Neural cell (in vitro differentiated cells): ENCODE results near the gene OR2T8. TPM values are rescaled to one million over a fixed set of nuclear protein-coding genes. Genes with fewer than 3 reads are reported as not detected.

Experiments
- H2AFZ ChIP-seq: fragments of 200-600, 300-800 bp; sonication (generic), shearing (Covaris generic); 2 replicates; pipeline ENCODE4 v1.6.0; 2014; ENCODE audit warnings: low read depth, mild to moderate bottlenecking, antibody characterized with exemption, low read length, moderate library complexity
- H3F3A ChIP-seq: fragments of 200-600 bp; shearing (Covaris generic); 2 replicates; pipeline ENCODE4 v1.6.1; 2016; ENCODE audit warnings: mild to moderate bottlenecking, moderate library complexity, mixed read lengths, antibody characterized with exemption, low read length; ENCODE audit not compliant: insufficient read depth, poor library complexity, severe bottlenecking
- H3K27ac ChIP-seq: fragments of 200-600, 300-800 bp; sonication (generic), shearing (Covaris generic); 2 replicates; pipeline ENCODE4 v1.5.1; 2014; ENCODE audit warnings: mild to moderate bottlenecking, low read length, moderate library complexity
- H3K27me3 ChIP-seq: fragments of 300-800, 200-600 bp; sonication (generic), shearing (Covaris generic); 2 replicates; pipeline ENCODE4 v1.6.0; 2014; ENCODE audit warnings: mild to moderate bottlenecking, low read depth, low read length, moderate library complexity; ENCODE audit not compliant: insufficient read depth
- H3K36me3 ChIP-seq: fragments of 300-800, 200-600 bp; sonication (generic), shearing (Covaris generic); 2 replicates; pipeline ENCODE4 v1.5.1; 2014; ENCODE audit warnings: mild to moderate bottlenecking, antibody characterized with exemption, low read length, moderate library complexity; ENCODE audit not compliant: insufficient read depth
- H3K4me2 ChIP-seq: fragments of 300-800, 200-600 bp; sonication (generic), shearing (Covaris generic); 2 replicates; pipeline ENCODE4 v1.6.0; 2014; ENCODE audit warnings: mild to moderate bottlenecking, low read length
- H3K4me3 ChIP-seq: fragments of 300-800, 200-600 bp; sonication (generic), shearing (Covaris generic); 2 replicates; pipeline ENCODE4 v1.5.1; 2014; ENCODE audit warnings: mild to moderate bottlenecking, low read length, moderate library complexity
- H3K79me2 ChIP-seq: fragments of 200-600 bp; shearing (Covaris generic); replicated peaks from 2 replicates; pipeline ENCODE4 v1.6.0; 2014; ENCODE audit warnings: mild to moderate bottlenecking, low read length, moderate library complexity; ENCODE audit not compliant: insufficient read depth
- H3K9ac ChIP-seq: fragments of 300-800, 200-600 bp; sonication (generic), shearing (Covaris generic); 2 replicates; pipeline ENCODE4 v1.6.1; 2016; ENCODE audit warnings: mild to moderate bottlenecking, low read length, mixed read lengths
- H3K9me2 ChIP-seq: fragments of 200-600 bp; shearing (Covaris generic); 2 replicates; pipeline ENCODE4 v1.6.1; 2016; ENCODE audit warnings: mild to moderate bottlenecking, low read length, mixed read lengths; ENCODE audit not compliant: insufficient read depth
- H3K9me3 ChIP-seq: fragments of 200-600, 300-800 bp; sonication (generic), shearing (Covaris generic); 2 replicates; pipeline ENCODE4 v1.6.1; 2016; ENCODE audit warnings: mild to moderate bottlenecking, mixed run types, low read length, moderate library complexity, mixed read lengths
- H4K20me1 ChIP-seq: fragments of 200-600 bp; shearing (Covaris generic); 2 replicates; pipeline ENCODE4 v1.6.1; 2016; ENCODE audit warnings: mild to moderate bottlenecking, mixed run types; ENCODE audit not compliant: insufficient read depth
- CTCF ChIP-seq: fragments of 450-650 bp; IDR thresholded peaks from 2 replicates; pipeline ENCODE4 v1.5.1; 2014; ENCODE audit warnings: antibody characterized with exemption, mild to moderate bottlenecking, moderate library complexity; ENCODE audit not compliant: poor library complexity, severe bottlenecking
- EP300 ChIP-seq: fragments of 450-650 bp; conservative IDR thresholded peaks from 2 replicates; pipeline ENCODE4 v1.6.1; 2014; ENCODE audit warnings: antibody characterized with exemption, mild to moderate bottlenecking, moderate library complexity; ENCODE audit not compliant: poor library complexity, severe bottlenecking
- EZH2 ChIP-seq: fragments of 200-600, 300-800 bp; shearing (Covaris generic), sonication (generic); IDR thresholded peaks from 2 replicates; pipeline ENCODE4 v1.6.1; 2014; ENCODE audit warnings: antibody characterized with exemption, low read length, borderline replicate concordance, mild to moderate bottlenecking; ENCODE audit not compliant: insufficient read depth, poor library complexity, severe bottlenecking
- MXI1 ChIP-seq: fragments of 450-650 bp; conservative IDR thresholded peaks from 2 replicates; pipeline ENCODE4 v1.6.1; 2014; ENCODE audit warnings: antibody characterized with exemption, mild to moderate bottlenecking; ENCODE audit not compliant: poor library complexity, severe bottlenecking
- POLR2AphosphoS5 ChIP-seq: IDR thresholded peaks from 2 replicates; pipeline ENCODE4 v1.6.1; 2012
- RAD21 ChIP-seq: fragments of 450-650 bp; conservative IDR thresholded peaks from 2 replicates; pipeline ENCODE4 v1.6.1; 2014; ENCODE audit warnings: antibody characterized with exemption, mild to moderate bottlenecking, moderate library complexity
- REST ChIP-seq: IDR thresholded peaks from 2 replicates; pipeline ENCODE4 v1.6.1; 2012; ENCODE audit warnings: borderline replicate concordance
- SMC3 ChIP-seq: fragments of 450-650 bp; conservative IDR thresholded peaks from 2 replicates; pipeline ENCODE4 v1.6.1; 2014; ENCODE audit warnings: antibody characterized with exemption, mild to moderate bottlenecking, moderate library complexity; ENCODE audit not compliant: poor library complexity
- TAF1 ChIP-seq: IDR thresholded peaks from 2 replicates; pipeline ENCODE4 v1.6.1; 2012; ENCODE audit warnings: low read depth
- polyA plus RNA-seq: library from polyadenylated mRNA; depleted of rRNA; stranded (reverse); fragments of >200 nt; gene quantifications from 2 replicates; pipeline ENCODE4 v1.2.3, GENCODE V29; 2014

Gene OR2T8
- polyA plus RNA-seq, 1 donor from 2014 or later = not detected

GRCh38 chr1:247953408-247953807 is 33.4 kb downstream of the OR2T8 start:
- no peak overlapping the region for H3K9ac ChIP-seq
- TF ChIP-seq CTCF (no peak), RAD21 (no peak), EZH2 (no peak)
- H3K4me2 ChIP-seq = no peak overlapping the region
- H3K79me2 ChIP-seq = no peaks in the 10 kb centered on the region
- H3K4me3 ChIP-seq = no peak overlapping the region
- no peaks in the 10 kb centered on the region for H4K20me1 ChIP-seq
- no peaks in the 10 kb centered on the region for H3K27me3 ChIP-seq
- H3K9me2 ChIP-seq = no peaks in the 10 kb centered on the region
- no peak overlapping the region for H3K27ac ChIP-seq
- no peak overlapping the region for H2AFZ ChIP-seq
- no peaks in the 10 kb centered on the region for H3K36me3 ChIP-seq
- no peaks in the 10 kb centered on the region for H3K9me3 ChIP-seq
- no peaks in the 10 kb centered on the region for H3F3A ChIP-seq

- no peak for TF ChIP-seq MXI1
- TF ChIP-seq REST = no peak
- no peak for TF ChIP-seq EZH2
- no peak for TF ChIP-seq RAD21
- no peak for TF ChIP-seq POLR2AphosphoS5
- no peak for TF ChIP-seq CTCF
- TF ChIP-seq EP300 = no peak
- TF ChIP-seq TAF1 = no peak
- TF ChIP-seq SMC3 = no peak
- no peaks in the 10 kb centered on the region for H3K9me3 ChIP-seq
- no peaks in the 10 kb centered on the region for H3K27me3 ChIP-seq
- no peak overlapping the region for H3K9ac ChIP-seq
- H3K4me2 ChIP-seq = no peak overlapping the region
- H4K20me1 ChIP-seq = no peaks in the 10 kb centered on the region
- no peaks in the 10 kb centered on the region for H3K36me3 ChIP-seq
- H3K4me3 ChIP-seq = no peak overlapping the region
- no peak overlapping the region for H3K27ac ChIP-seq
- H3F3A ChIP-seq = no peaks in the 10 kb centered on the region
- no peaks in the 10 kb centered on the region for H3K79me2 ChIP-seq
- H2AFZ ChIP-seq = no peak overlapping the region
- no peaks in the 10 kb centered on the region for H3K9me2 ChIP-seq
Observed at GRCh38 chr1:247961791-247962190, 41.7 kb downstream of the OR2T8 start.
